Endothelial cell of umbilical vein (primary cell): ENCODE results near the gene GUCY2D. TPM values are rescaled to one million over a fixed set of nuclear protein-coding genes. Genes with fewer than 3 reads are reported as not detected.

ENCODE experiments used
- BruUV-seq: library from RNA; stranded (reverse); fragments of 400-500 nt; replicated peaks from 2 replicates; lab custom pipeline; 2021; lab: Mats Ljungman, UMichigan
- CTCF ChIA-PET: fragments of 300-600, 350-600 bp; sonication (Branson Sonifier 250); formaldehyde crosslinking; loops from one replicate; lab custom pipeline; 2021; ENCODE audit warnings: antibody characterized with exemption, inconsistent platforms; lab: Charles Lee
- POLR2A ChIA-PET: fragments of 300-600, 350-600 bp; sonication (Branson Sonifier 250); formaldehyde crosslinking; loops from one replicate; lab custom pipeline; 2021; ENCODE audit warnings: antibody characterized with exemption, inconsistent platforms; lab: Charles Lee
- DNase-seq: peaks from one replicate; pipeline ENCODE4 v3.0.0-alpha.2; 2011; ENCODE audit warnings: low read depth, low spot score
- FAIRE-seq: peaks from 2 replicates; lab custom pipeline; 2011; peaks lifted over from hg19 to GRCh38; lab: Jason Lieb, UNC
- H2AFZ ChIP-seq: 2 replicates; pipeline ENCODE4 v1.6.0; 2012; ENCODE audit warnings: low read depth, low read length, control low read depth, inconsistent platforms
- H3K27ac ChIP-seq: 2 replicates; pipeline ENCODE4 v1.5.1; 2011; ENCODE audit warnings: low read depth, mild to moderate bottlenecking, control low read depth, low read length, moderate library complexity; ENCODE audit not compliant: insufficient read depth
- H3K27me3 ChIP-seq, 2 experiments: 2 replicates each; pipeline versions ENCODE4 v1.6.0 to v1.6.1; 2011; ENCODE audit warnings: low read length in 2 of 2, mixed read lengths in 1 of 2; ENCODE audit not compliant: control insufficient read depth in 2 of 2, insufficient read depth in 2 of 2
- H3K36me3 ChIP-seq, 2 experiments: 2 replicates in 1 of 2; 3 replicates in 1 of 2; pipeline ENCODE4 v1.5.1; 2011; ENCODE audit warnings: low read length in 2 of 2, mild to moderate bottlenecking in 1 of 2, moderate library complexity in 1 of 2; ENCODE audit not compliant: control insufficient read depth in 2 of 2, insufficient read depth in 2 of 2; ENCODE audit errors: extremely low read depth in 1 of 2
- H3K4me1 ChIP-seq: 3 replicates; pipeline ENCODE4 v1.5.1; 2011; ENCODE audit warnings: mild to moderate bottlenecking, low read length; ENCODE audit not compliant: control insufficient read depth, insufficient read depth; ENCODE audit errors: extremely low read depth
- H3K4me2 ChIP-seq: 2 replicates; pipeline ENCODE4 v1.6.1; 2011; ENCODE audit warnings: low read length, control low read depth, mixed read lengths; ENCODE audit not compliant: insufficient read depth
- H3K4me3 ChIP-seq, 3 experiments: fragments of 200-600 bp in 1 of 3; sonication (generic), shearing (Covaris generic) in 1 of 3; replicated peaks in 1 of 3; 2 replicates each; pipeline ENCODE4 v1.5.1; 2011 to 2016; ENCODE audit warnings: control low read depth in 3 of 3, low read length in 3 of 3, mild to moderate bottlenecking in 2 of 3, inconsistent platforms in 1 of 3, low read depth in 1 of 3, moderate library complexity in 1 of 3; ENCODE audit not compliant: insufficient read depth in 1 of 3
- H3K79me2 ChIP-seq: 2 replicates; pipeline ENCODE4 v1.6.0; 2012; ENCODE audit warnings: low read length, inconsistent platforms; ENCODE audit not compliant: control insufficient read depth, insufficient read depth
- H3K9ac ChIP-seq: replicated peaks from 2 replicates; pipeline ENCODE3; 2011; ENCODE audit warnings: low read length, control low read depth; ENCODE audit not compliant: insufficient read depth; ENCODE audit errors: extremely low read depth
- H3K9me1 ChIP-seq: replicated peaks from 3 replicates; pipeline ENCODE4 v1.6.0; 2011; ENCODE audit warnings: mild to moderate bottlenecking, low read length; ENCODE audit not compliant: control insufficient read depth, insufficient read depth; ENCODE audit errors: extremely low read depth
- H3K9me3 ChIP-seq: replicated peaks from 2 replicates; pipeline ENCODE4 v1.5.1; 2012; ENCODE audit warnings: low read length, inconsistent platforms; ENCODE audit not compliant: control insufficient read depth, insufficient read depth
- H4K20me1 ChIP-seq: replicated peaks from 2 replicates; pipeline ENCODE3; 2011; ENCODE audit warnings: mild to moderate bottlenecking, low read length; ENCODE audit not compliant: control insufficient read depth, insufficient read depth; ENCODE audit errors: extremely low read depth
- CTCF ChIP-seq, 2 donors: IDR thresholded peaks; 1 replicate in 1 of 2; 2 replicates in 1 of 2; pipeline ENCODE4 v1.5.1; 2011; ENCODE audit warnings: low read length in 2 of 2, mild to moderate bottlenecking in 2 of 2, moderate library complexity in 2 of 2, control low read depth in 1 of 2, inconsistent platforms in 1 of 2, low read depth in 1 of 2; ENCODE audit not compliant: insufficient read depth in 1 of 2; ENCODE audit errors: extremely low read depth in 1 of 2
- EZH2 ChIP-seq: IDR thresholded peaks from 2 replicates; pipeline ENCODE4 v1.6.1; 2012; ENCODE audit warnings: borderline replicate concordance, low read depth, mild to moderate bottlenecking, moderate library complexity, low read length, inconsistent platforms; ENCODE audit not compliant: severe bottlenecking
- FOS ChIP-seq: IDR thresholded peaks from 2 replicates; pipeline ENCODE4 v1.6.1; 2011; ENCODE audit warnings: mild to moderate bottlenecking, low read length, moderate library complexity, borderline replicate concordance; ENCODE audit not compliant: insufficient read depth
- GATA2 ChIP-seq: IDR thresholded peaks from 2 replicates; pipeline ENCODE4 v1.7.0; 2011; ENCODE audit warnings: low read depth, mild to moderate bottlenecking, moderate library complexity, mixed read lengths, low read length; ENCODE audit not compliant: insufficient read length, insufficient read depth
- JUN ChIP-seq: IDR thresholded peaks from 2 replicates; pipeline ENCODE4 v1.6.1; 2011; ENCODE audit warnings: borderline replicate concordance, low read depth; ENCODE audit not compliant: insufficient read length, insufficient read depth
- MAX ChIP-seq: IDR thresholded peaks from 2 replicates; pipeline ENCODE4 v1.6.1; 2011; ENCODE audit not compliant: insufficient read depth, insufficient read length
- MYC ChIP-seq: IDR thresholded peaks from one replicate; pipeline ENCODE4 v1.6.1; 2011; ENCODE audit warnings: mild to moderate bottlenecking, low read depth, low read length
- POLR2A ChIP-seq: IDR thresholded peaks from 2 replicates; pipeline ENCODE4 v1.6.1; 2012; ENCODE audit warnings: low read depth, mild to moderate bottlenecking, control low read depth, low read length
- POLR2AphosphoS5 ChIP-seq: IDR thresholded peaks from 2 replicates; pipeline ENCODE4 v1.6.1; 2012; ENCODE audit warnings: low read depth, mild to moderate bottlenecking, control low read depth, low read length, moderate library complexity; ENCODE audit not compliant: insufficient read depth
- dilution Hi-C: fragments of 300-500 bp; cut with MboI; formaldehyde crosslinking; loops from one replicate; pipeline ENCODE4 v1.15.0; 2019; ENCODE audit warnings: low sequenced_read_pairs; ENCODE audit not compliant: extremely low pct_ligation_motif_present
- intact Hi-C: fragments of 100-400 bp; cut with micrococcal nuclease; formaldehyde crosslinking; loops from one replicate; pipeline ENCODE4 v1.10.0; 2022
- polyA plus RNA-seq, 4 experiments: library from polyadenylated mRNA; depleted of rRNA in 3 of 4; stranded (reverse) in 3 of 4; unstranded in 1 of 4; fragments of >200 nt; gene quantifications; 2 replicates each; pipeline versions ENCODE4 v1.2.1 to v1.2.3, GENCODE V29; 2011 to 2012; ENCODE audit warnings: missing spikeins in 1 of 4
- total RNA-seq: library from RNA; stranded (reverse); gene quantifications from 2 replicates; pipeline ENCODE4 v1.2.3, GENCODE V29; 2021

GUCY2D gene
- total and polyA plus RNA-seq, 2 donors (not counting 3 experiments of a cell fraction or from before 2014, with no cell fraction given): not detected

- H3K9ac ChIP-seq: no peak overlapping the region
- TF ChIP-seq POLR2AphosphoS5 (no peak), FOS (no peak), JUN (no peak), POLR2A (no peak), CTCF (IDR thresholded peaks at IDR 0.05; ENCODE audit: extremely low read depth in 1 of 2, insufficient read depth in 1 of 2, low read depth in 1 of 2, low read length in 2 of 2) (no peak), MYC (no peak), EZH2 (no peak), MAX (no peak), GATA2 (no peak)
- ChIA-PET CTCF (interaction anchor here (0.7 to 2.3 kb wide), 4 partner anchors 9 to 42 kb away, joined by 3 to 12 read pairs (median 4); no protein-coding TSS in a partner anchor), POLR2A (no interaction called here)
- intact Hi-C loops (no loop called here), dilution Hi-C loops (no loop called here)
- no peak overlapping the region for H2AFZ ChIP-seq
- peaks cover 11 to 15% of the 10 kb centered on the region in 2 experiments for H3K27me3 ChIP-seq
- no peaks in the 10 kb centered on the region for H3K4me1 ChIP-seq
- DNase-seq (no peak), FAIRE-seq (no peak)
- H3K9me1 ChIP-seq: no peaks in the 10 kb centered on the region
- H3K9me3 ChIP-seq: no peaks in the 10 kb centered on the region
- no peaks in the 10 kb centered on the region for H3K36me3 ChIP-seq
- no peaks in the 10 kb centered on the region for H4K20me1 ChIP-seq
- no TSS peak for BruUV-seq
- H3K4me2 ChIP-seq: no peak overlapping the region
- no peaks in the 10 kb centered on the region for H3K79me2 ChIP-seq
- H3K4me3 ChIP-seq: no peak overlapping the region
- H3K27ac ChIP-seq: no peak overlapping the region
Measured at GRCh38 chr17:8031950-8032349, 29.5 kb downstream of the GUCY2D start.
